Astrocyte of the spinal cord (primary cell): Measurements from ENCODE around the gene BSX.
A peak's percentile ranks its signal among the peaks of the same experiment; 100 is the strongest.

Source experiments
- DNase-seq: peaks from one replicate; pipeline ENCODE4 v3.0.0; 2011; ENCODE audit warnings: low read depth, low spot score
- H3K4me3 ChIP-seq: 2 replicates; pipeline ENCODE4 v1.5.1; 2011; ENCODE audit warnings: low read depth, mild to moderate bottlenecking, low read length, moderate library complexity
- CTCF ChIP-seq: IDR thresholded peaks from 2 replicates; pipeline ENCODE4 v1.5.1; 2012; ENCODE audit warnings: low read depth, mild to moderate bottlenecking, low read length, inconsistent platforms
- in situ Hi-C: cut with HindIII; loops from 2 replicates; pipeline ENCODE4 v1.10.0; 2017; ENCODE audit warnings: low sequenced_read_pairs

Gene BSX

GRCh38 chr11:123000721-123001120, 19.1 kb upstream of the BSX start:
- TF ChIP-seq CTCF = no peak
- in situ Hi-C loops = no loop called here
- no peak overlapping the region for H3K4me3 ChIP-seq
- DNase-seq = no peak

GRCh38 chr11:122998727-122999366, 17.2 kb upstream of the BSX start:
- no peak for TF ChIP-seq CTCF
- DNase-seq = no peak
- in situ Hi-C loops = no loop called here
- H3K4me3 ChIP-seq = no peak overlapping the region

GRCh38 chr11:122995526-122995925, 13.9 kb upstream of the BSX start:
- in situ Hi-C loops = no loop called here

GRCh38 chr11:122984186-122985011, 2.8 kb upstream of the BSX start:
- peak overlapping the region; percentile 50 for H3K4me3 ChIP-seq
- DNase-seq = no peak
- TF ChIP-seq CTCF = no peak
- in situ Hi-C loops = no loop called here

More at GRCh38 chr11:122995526-122995925, 13.9 kb upstream of the BSX start:
- no peak for TF ChIP-seq CTCF
- H3K4me3 ChIP-seq = no peak overlapping the region
- no peak for DNase-seq

- peak overlapping the region; percentile 50 for H3K4me3 ChIP-seq
- TF ChIP-seq CTCF = no peak
- in situ Hi-C loops = no loop called here
- no peak for DNase-seq
These were observed 2.0 kb upstream of the BSX start for GRCh38 chr11:122983438-122984185.

GRCh38 chr11:122979815-122980595, 1.6 kb downstream of the BSX start:
- in situ Hi-C loops = no loop called here
- no peak for TF ChIP-seq CTCF
- no peak overlapping the region for H3K4me3 ChIP-seq
- no peak for DNase-seq
